AG04450 (cell line): Measurements from ENCODE around the gene CDCA7L. TPM values are rescaled to one million over a fixed set of nuclear protein-coding genes. Genes with fewer than 3 reads are reported as not detected.
"Not testable (repeated sequence)": the region's sequence is repeated elsewhere in the genome, so short reads cannot be mapped to it uniquely, and the experiment has no call there.

ENCODE experiments used
- CTCF ChIA-PET: fragments of 300-600, 350-600 bp; formaldehyde crosslinking; extraction: SDS; loops from one replicate; lab custom pipeline; 2022; ENCODE audit warnings: antibody characterized with exemption, inconsistent platforms; lab: Charles Lee
- POLR2A ChIA-PET: fragments of 350-600 bp; formaldehyde crosslinking; extraction: SDS; loops from one replicate; lab custom pipeline; 2021; ENCODE audit warnings: antibody characterized with exemption, inconsistent platforms; lab: Yijun Ruan, JAX
- DNase-seq: peaks from one replicate; pipeline ENCODE4 v3.0.0-alpha.2; 2011; ENCODE audit warnings: low read depth, low spot score
- H3K27ac ChIP-seq: one replicate; pipeline ENCODE4 v1.5.1; 2012; ENCODE audit warnings: low read depth, low read length, control low read depth
- H3K27me3 ChIP-seq: one replicate; pipeline ENCODE4 v1.6.0; 2012; ENCODE audit warnings: low read length; ENCODE audit not compliant: control insufficient read depth, insufficient read depth
- H3K4me3 ChIP-seq: 2 replicates; pipeline ENCODE4 v1.5.1; 2011; ENCODE audit warnings: mild to moderate bottlenecking, low read depth, low read length, control low read depth
- H3K9me3 ChIP-seq: 2 replicates; pipeline ENCODE4 v1.5.1; 2012; ENCODE audit warnings: low read length; ENCODE audit not compliant: control insufficient read depth, insufficient read depth
- CTCF ChIP-seq: IDR thresholded peaks from 2 replicates; pipeline ENCODE4 v1.5.1; 2011; ENCODE audit warnings: low read depth, low read length, control low read depth, inconsistent platforms
- polyA plus RNA-seq: library from polyadenylated mRNA; depleted of rRNA; stranded (reverse); fragments of >200 nt; gene quantifications from 2 replicates; pipeline ENCODE4 v1.2.3, GENCODE V29; 2011

The CDCA7L gene
- polyA plus RNA-seq, 1 experiment: 28.1 TPM

DNA sequence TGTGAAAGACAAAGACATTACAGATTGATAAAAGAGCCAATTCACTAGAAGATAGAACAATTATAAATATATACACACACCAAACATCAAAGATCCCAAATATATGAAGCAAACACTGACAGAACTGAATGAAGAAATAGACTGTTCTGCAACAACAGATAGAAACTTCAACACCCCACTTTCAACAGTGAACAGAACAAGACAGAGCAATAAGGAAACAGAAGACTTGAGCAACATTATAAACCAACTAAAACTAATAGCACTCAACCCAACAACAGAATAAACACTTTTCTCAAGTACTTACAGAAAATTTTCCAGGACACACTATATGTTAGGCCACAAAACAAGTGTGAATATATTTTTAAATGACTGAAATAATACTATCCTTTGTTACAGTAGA, 10.9 kb downstream of the CDCA7L start:
- DNase-seq: no peak
- H3K4me3 ChIP-seq: no peak overlapping the region
- no peak overlapping the region for H3K27ac ChIP-seq
- TF ChIP-seq CTCF: no peak
- CTCF ChIA-PET: no interaction called here
- POLR2A ChIA-PET: no interaction called here
- H3K27me3 ChIP-seq: no peaks in the 10 kb centered on the region
- H3K9me3 ChIP-seq: no peaks in the 10 kb centered on the region

- H3K4me3 ChIP-seq, DNase-seq: not testable (repeated sequence)
These were observed 12.4 kb downstream of the CDCA7L start for GRCh38 chr7:21933293-21933692.

DNA sequence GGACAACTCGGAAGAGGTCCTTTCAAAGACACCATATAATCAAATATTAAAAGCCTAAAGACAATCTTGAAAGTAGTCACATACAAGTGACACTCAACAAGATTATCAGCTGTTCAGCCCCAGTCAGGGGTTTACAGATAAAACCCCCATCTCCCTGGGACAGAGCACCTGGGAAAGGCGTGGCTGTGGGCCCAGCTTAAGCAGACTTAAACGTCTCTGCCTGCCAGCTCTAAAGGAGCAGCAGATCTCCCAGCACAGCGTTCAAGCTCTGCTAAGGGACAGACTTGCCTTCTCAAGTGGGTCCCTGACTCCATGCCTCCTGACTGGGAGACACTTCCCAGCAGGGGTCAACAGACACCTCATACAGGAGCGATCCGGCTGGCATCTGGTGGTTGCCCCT, 18.0 kb downstream of the CDCA7L start:
- POLR2A ChIA-PET: no interaction called here
- H3K27me3 ChIP-seq: no peaks in the 10 kb centered on the region
- CTCF ChIA-PET: no interaction called here
- H3K27ac ChIP-seq: no peak overlapping the region
- H3K4me3 ChIP-seq: no peak overlapping the region
- H3K9me3 ChIP-seq: no peaks in the 10 kb centered on the region
- TF ChIP-seq CTCF: no peak
- DNase-seq: no peak

More at GRCh38 chr7:21933293-21933692, 12.4 kb downstream of the CDCA7L start:
- H3K9me3 ChIP-seq, CTCF ChIA-PET, H3K27me3 ChIP-seq, POLR2A ChIA-PET, H3K27ac ChIP-seq: not testable (repeated sequence)

GRCh38 chr7:21926448-21926847, 19.3 kb downstream of the CDCA7L start:
- POLR2A ChIA-PET: no interaction called here
- H3K27ac ChIP-seq: no peak overlapping the region
- no peak for TF ChIP-seq CTCF
- DNase-seq: no peak
- H3K4me3 ChIP-seq: no peak overlapping the region
- CTCF ChIA-PET: no interaction called here
- no peaks in the 10 kb centered on the region for H3K27me3 ChIP-seq
- no peaks in the 10 kb centered on the region for H3K9me3 ChIP-seq

- Histone ChIP-seq H3K4me3 (no peak overlapping the region), H3K27ac (no peak overlapping the region), H3K27me3 (no peaks in the 10 kb centered on the region), H3K9me3 (no peaks in the 10 kb centered on the region)
- ChIA-PET CTCF (interaction anchor here (0.7 to 1.6 kb wide), 3 partner anchors 48 to 160 kb away, joined by 3 to 5 read pairs (median 4); no protein-coding TSS in a partner anchor), POLR2A (no interaction called here)
- no peak for TF ChIP-seq CTCF
- DNase-seq: no peak
These were observed 22.0 kb downstream of the CDCA7L start for GRCh38 chr7:21923658-21924057.

GRCh38 chr7:21922605-21923004, 23.1 kb downstream of the CDCA7L start:
- Histone ChIP-seq H3K4me3 (no peak overlapping the region), H3K27ac (no peak overlapping the region), H3K27me3 (no peaks in the 10 kb centered on the region), H3K9me3 (no peaks in the 10 kb centered on the region)
- ChIA-PET POLR2A (no interaction called here), CTCF (no interaction called here)
- no peak for DNase-seq
- TF ChIP-seq CTCF: no peak
